Skeletal muscle tissue (tissue), 4 donors: ENCODE data around the gene MFN1. TPM values are rescaled to one million over a fixed set of nuclear protein-coding genes. Genes with fewer than 3 reads are reported as not detected.

Experiments
- H3K27ac ChIP-seq: one replicate; pipeline ENCODE4 v1.7.0; 2013; ENCODE audit warnings: mild to moderate bottlenecking, low read depth, low read length, inconsistent platforms
- H3K27me3 ChIP-seq, 3 donors: one replicate each; pipeline ENCODE4 v1.7.0; 2013; ENCODE audit warnings: low read length in 3 of 3; ENCODE audit not compliant: control insufficient read depth in 3 of 3, insufficient read depth in 3 of 3
- H3K36me3 ChIP-seq, 3 donors: one replicate each; pipeline ENCODE4 v1.7.0; 2013; ENCODE audit warnings: low read length in 3 of 3; ENCODE audit not compliant: control insufficient read depth in 3 of 3, insufficient read depth in 3 of 3
- H3K4me1 ChIP-seq, 3 donors: one replicate each; pipeline ENCODE4 v1.7.0; 2013; ENCODE audit warnings: low read length in 3 of 3, mild to moderate bottlenecking in 3 of 3; ENCODE audit not compliant: control insufficient read depth in 3 of 3, insufficient read depth in 3 of 3
- H3K4me3 ChIP-seq, 3 donors: one replicate each; pipeline ENCODE4 v1.7.0; 2013; ENCODE audit warnings: low read length in 3 of 3
- H3K9ac ChIP-seq, 3 donors: one replicate each; pipeline ENCODE4 v1.7.0; 2013; ENCODE audit warnings: low read length in 3 of 3, mild to moderate bottlenecking in 3 of 3, moderate library complexity in 2 of 3, low read depth in 1 of 3
- H3K9me3 ChIP-seq, 3 donors: one replicate each; pipeline ENCODE4 v1.7.0; 2013; ENCODE audit warnings: low read length in 3 of 3; ENCODE audit not compliant: control insufficient read depth in 3 of 3
- total RNA-seq: library from RNA; depleted of rRNA; stranded (reverse); fragments of >200 nt; gene quantifications from one replicate; pipeline ENCODE4 v1.2.3, GENCODE V29; 2014
- donor health status: Osteomylitis.

Gene MFN1
- total RNA-seq, 1 donor from 2014 or later, result 51.1 TPM

DNA sequence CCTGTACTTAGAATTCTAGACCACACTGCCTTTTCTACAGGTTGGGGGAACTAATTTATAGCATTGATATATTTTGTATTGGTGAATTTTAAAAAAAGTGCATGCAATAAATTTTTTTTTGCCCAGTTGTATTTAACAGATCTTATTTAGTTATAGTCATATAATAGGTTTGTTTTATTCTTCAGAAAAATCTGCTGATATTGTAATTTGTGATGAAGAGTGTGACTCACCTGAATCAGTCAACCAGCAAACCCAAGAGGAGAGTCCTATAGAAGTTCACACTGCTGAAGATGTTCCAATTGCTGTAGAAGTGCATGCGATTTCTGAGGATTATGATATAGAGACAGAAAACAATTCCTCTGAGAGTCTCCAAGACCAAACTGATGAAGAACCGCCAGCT lies 14.4 kb upstream of the MFN1 start:
- Histone ChIP-seq H3K27ac (no peak overlapping the region), H3K36me3 (peaks cover 23 to 58% (median 48%) of the 10 kb centered on the region in 3 donors), H3K27me3 (no peaks in the 10 kb centered on the region), H3K4me1 (no peaks in the 10 kb centered on the region), H3K9ac (no peak overlapping the region), H3K4me3 (no peak overlapping the region), H3K9me3 (no peaks in the 10 kb centered on the region)

DNA sequence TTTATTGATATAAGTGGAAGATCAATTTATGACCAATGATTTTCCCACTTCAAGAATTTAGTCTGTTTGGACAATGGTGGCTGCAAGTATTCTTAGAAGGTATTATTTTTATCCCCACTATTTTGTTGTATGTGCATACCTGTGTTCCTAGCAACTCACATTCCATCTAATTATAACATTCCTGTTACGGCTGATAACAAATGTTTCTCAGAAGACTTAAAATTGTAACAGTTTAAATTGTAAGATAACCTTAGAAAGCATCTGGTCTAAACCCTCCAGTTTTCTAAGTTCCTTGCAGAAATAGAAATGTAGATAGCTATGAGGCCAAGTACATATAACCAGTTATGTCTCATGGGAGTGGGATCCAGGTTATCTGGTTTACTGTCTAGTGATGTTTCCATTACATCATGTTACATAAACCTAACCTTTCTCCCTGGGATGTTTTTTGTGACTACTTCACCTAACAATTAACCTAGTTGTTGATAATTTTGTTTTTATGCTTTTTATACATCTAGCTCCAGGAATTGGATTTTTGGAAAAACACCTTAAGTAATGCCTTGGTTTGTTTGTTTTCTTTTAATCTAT lies 11.1 kb upstream of the MFN1 start:
- H3K4me3 ChIP-seq, result no peak overlapping the region
- no peak overlapping the region for H3K27ac ChIP-seq
- H3K4me1 ChIP-seq, result no peaks in the 10 kb centered on the region
- no peak overlapping the region for H3K9ac ChIP-seq
- no peaks in the 10 kb centered on the region for H3K27me3 ChIP-seq
- no peaks in the 10 kb centered on the region for H3K9me3 ChIP-seq
- peaks cover 16 to 36% (median 27%) of the 10 kb centered on the region in 3 donors for H3K36me3 ChIP-seq

- H3K27ac ChIP-seq, result peak overlapping the region; percentile 75
- H3K9ac ChIP-seq, result peak overlapping the region; percentile 81 to 88 (median 84)
- H3K4me1 ChIP-seq, result peaks cover 0 to 11% (median 6%) of the 10 kb centered on the region in 3 donors
- H3K27me3 ChIP-seq, result no peaks in the 10 kb centered on the region
- peak overlapping the region; percentile 92 to 98 (median 96) for H3K4me3 ChIP-seq
- peaks cover 4 to 28% (median 15%) of the 10 kb centered on the region in 3 donors for H3K36me3 ChIP-seq
- H3K9me3 ChIP-seq, result no peaks in the 10 kb centered on the region
Measured at GRCh38 chr3:179348325-179349013, 960 bp downstream of the MFN1 start.

GRCh38 chr3:179355996-179356395 lies 8.5 kb downstream of the MFN1 start:
- H3K9me3 ChIP-seq, result no peaks in the 10 kb centered on the region
- no peaks in the 10 kb centered on the region for H3K27me3 ChIP-seq
- no peaks in the 10 kb centered on the region for H3K4me1 ChIP-seq
- H3K27ac ChIP-seq, result no peak overlapping the region
- peaks cover 23 to 54% (median 47%) of the 10 kb centered on the region in 3 donors for H3K36me3 ChIP-seq
- no peak overlapping the region for H3K9ac ChIP-seq
- no peak overlapping the region for H3K4me3 ChIP-seq

DNA sequence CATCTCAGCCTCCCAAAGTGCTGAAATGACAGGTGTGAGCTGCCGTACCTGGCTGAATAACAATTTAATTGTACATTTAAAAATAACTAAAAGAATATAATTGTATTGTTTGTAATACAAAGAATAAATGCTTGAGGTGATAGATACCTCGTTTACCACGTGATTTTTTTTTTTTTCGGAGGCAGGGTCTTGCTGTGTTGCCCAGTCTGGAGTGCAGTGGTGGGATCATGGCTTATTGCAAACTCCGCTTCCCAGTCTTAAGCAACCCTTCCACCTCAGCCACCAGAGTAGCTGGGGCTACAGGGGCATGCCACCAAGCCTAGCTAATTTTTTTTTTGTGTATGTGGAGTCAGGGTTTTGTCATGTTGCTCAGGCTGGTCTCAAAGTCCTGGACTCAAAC lies 15.8 kb downstream of the MFN1 start:
- Histone ChIP-seq H3K27ac (no peak overlapping the region), H3K4me1 (no peaks in the 10 kb centered on the region), H3K4me3 (no peak overlapping the region), H3K9ac (no peak overlapping the region), H3K9me3 (no peaks in the 10 kb centered on the region), H3K36me3 (peaks cover 20 to 62% (median 48%) of the 10 kb centered on the region in 3 donors), H3K27me3 (no peaks in the 10 kb centered on the region)

DNA sequence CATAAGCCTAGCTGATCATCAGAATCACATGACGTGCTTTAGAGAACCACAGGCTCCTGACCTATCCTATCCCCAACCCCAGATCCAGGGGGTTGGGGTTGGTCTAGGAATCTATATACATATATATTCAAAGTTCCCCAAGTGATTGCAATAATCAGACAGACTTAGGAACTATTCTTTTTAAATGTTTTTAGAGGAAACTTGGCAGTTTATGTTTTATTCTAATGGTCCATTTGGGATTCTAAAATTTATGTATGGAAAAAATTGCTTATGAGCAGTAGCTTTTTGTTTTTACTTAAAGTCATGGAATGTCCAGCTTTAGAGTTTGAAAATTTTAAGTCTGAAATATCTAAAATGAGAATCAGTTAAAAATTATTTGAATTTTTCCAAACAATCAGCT lies 22.1 kb downstream of the MFN1 start:
- H3K9ac ChIP-seq, result no peak overlapping the region
- H3K4me3 ChIP-seq, result no peak overlapping the region
- no peaks in the 10 kb centered on the region for H3K4me1 ChIP-seq
- H3K36me3 ChIP-seq, result peaks cover 14 to 33% (median 30%) of the 10 kb centered on the region in 3 donors
- no peaks in the 10 kb centered on the region for H3K9me3 ChIP-seq
- H3K27ac ChIP-seq, result no peak overlapping the region
- no peaks in the 10 kb centered on the region for H3K27me3 ChIP-seq

DNA sequence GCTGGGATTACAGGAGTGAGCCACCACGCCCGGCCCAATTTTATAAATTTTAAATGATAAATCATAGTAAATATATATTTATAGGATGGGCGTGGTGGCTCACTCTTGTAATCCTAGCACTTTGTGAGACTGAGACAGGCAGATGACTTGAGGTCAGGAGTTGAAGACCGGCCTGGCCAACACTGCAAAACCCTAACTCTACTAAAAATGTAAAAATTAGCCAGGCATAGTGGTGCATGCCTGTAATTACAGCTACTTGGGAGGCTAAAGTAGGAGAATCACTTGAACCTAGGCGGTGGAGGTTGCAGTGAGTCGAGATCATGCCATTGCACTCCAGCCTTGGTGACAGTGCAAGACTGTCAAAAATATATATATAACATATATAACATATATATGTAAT lies 26.4 kb downstream of the MFN1 start:
- H3K9ac ChIP-seq, result no peak overlapping the region
- H3K4me1 ChIP-seq, result no peaks in the 10 kb centered on the region
- no peak overlapping the region for H3K4me3 ChIP-seq
- H3K9me3 ChIP-seq, result no peaks in the 10 kb centered on the region
- H3K27ac ChIP-seq, result no peak overlapping the region
- H3K36me3 ChIP-seq, result peaks cover 13 to 25% (median 25%) of the 10 kb centered on the region in 3 donors
- H3K27me3 ChIP-seq, result no peaks in the 10 kb centered on the region

GRCh38 chr3:179375091-179375999 lies 27.8 kb downstream of the MFN1 start:
- Histone ChIP-seq H3K4me3 (no peak overlapping the region), H3K27ac (no peak overlapping the region), H3K9ac (no peak overlapping the region), H3K4me1 (no peaks in the 10 kb centered on the region), H3K9me3 (no peaks in the 10 kb centered on the region), H3K36me3 (peaks cover 12 to 30% (median 19%) of the 10 kb centered on the region in 3 donors), H3K27me3 (no peaks in the 10 kb centered on the region)

DNA sequence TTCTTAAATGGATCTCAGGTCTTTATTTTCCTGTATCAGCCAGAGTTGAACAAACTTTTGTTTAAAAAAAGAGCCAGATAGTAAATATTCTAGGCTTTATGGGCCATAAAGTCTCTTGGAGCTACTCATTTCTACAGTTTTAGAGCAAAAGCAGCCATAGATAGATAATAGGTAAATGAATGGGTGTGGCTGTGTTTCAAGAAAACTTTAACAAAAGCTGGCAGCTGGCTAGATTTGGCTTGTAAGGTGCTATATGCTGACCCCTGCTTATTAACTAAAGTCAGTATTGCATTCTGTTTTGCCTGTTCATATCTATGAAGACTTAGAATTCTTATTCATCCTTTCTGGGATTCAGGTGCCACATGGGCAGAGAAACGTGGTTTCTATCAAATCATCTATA lies 29.0 kb downstream of the MFN1 start:
- peaks cover 11 to 38% (median 30%) of the 10 kb centered on the region in 3 donors for H3K36me3 ChIP-seq
- no peak overlapping the region for H3K4me3 ChIP-seq
- H3K9me3 ChIP-seq, result no peaks in the 10 kb centered on the region
- no peaks in the 10 kb centered on the region for H3K4me1 ChIP-seq
- no peak overlapping the region for H3K9ac ChIP-seq
- no peaks in the 10 kb centered on the region for H3K27me3 ChIP-seq
- no peak overlapping the region for H3K27ac ChIP-seq

DNA sequence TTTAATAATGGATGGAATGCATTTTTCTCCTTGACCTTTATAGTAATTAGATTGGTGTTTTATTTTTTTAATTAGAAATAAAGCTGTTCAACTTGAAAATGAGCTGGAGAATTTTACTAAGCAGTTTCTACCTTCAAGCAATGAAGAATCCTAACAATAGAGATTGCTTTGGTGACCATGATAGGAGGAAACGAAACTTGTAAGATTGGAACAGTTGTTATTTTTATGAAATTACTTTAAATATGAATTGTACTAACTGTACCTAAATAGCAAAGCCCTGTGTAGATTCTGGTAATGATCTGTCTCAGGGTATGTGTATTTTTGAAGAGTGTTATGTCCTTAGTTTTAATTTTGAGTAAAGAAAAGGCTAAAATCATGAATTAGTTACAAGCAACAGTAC lies 44.4 kb downstream of the MFN1 start:
- no peaks in the 10 kb centered on the region for H3K4me1 ChIP-seq
- H3K9me3 ChIP-seq, result no peaks in the 10 kb centered on the region
- H3K27ac ChIP-seq, result no peak overlapping the region
- H3K9ac ChIP-seq, result no peak overlapping the region
- no peaks in the 10 kb centered on the region for H3K27me3 ChIP-seq
- H3K36me3 ChIP-seq, result peaks cover 8 to 46% (median 30%) of the 10 kb centered on the region in 3 donors
- H3K4me3 ChIP-seq, result no peak overlapping the region
